Activated naive CD4-positive, alpha-beta T cell treated with anti-CD3 and anti-CD28 coated beads, Interleukin-2, amount 50 U/mL, for 72 hours (primary cell): ENCODE data around the gene ZCWPW2. TPM values are rescaled to one million over a fixed set of nuclear protein-coding genes. Genes with fewer than 3 reads are reported as not detected.

Experiments
- ATAC-seq, 2 donors: fragments of 150-1000 bp; cut with Tn5 transposase; 2 replicates each; pipeline ENCODE4 v1.10.0; 2021; ENCODE audit warnings: mild to moderate bottlenecking in 2 of 2, moderate library complexity in 2 of 2
- DNase-seq, 2 donors: peaks; one replicate each; pipeline ENCODE4 v3.0.0; 2021 to 2022; ENCODE audit warnings: low spot score in 2 of 2
- H3K27ac Mint-ChIP-seq, 2 donors: one replicate each; pipeline ENCODE4 v1.8.0; 2022; ENCODE audit warnings: mild to moderate bottlenecking in 2 of 2, mixed read lengths in 2 of 2
- H3K36me3 Mint-ChIP-seq, 2 donors: one replicate each; pipeline ENCODE4 v1.8.0; 2022; ENCODE audit warnings: mixed read lengths in 2 of 2
- H3K9me3 Mint-ChIP-seq, 2 donors: one replicate each; pipeline ENCODE4 v1.8.0; 2022; ENCODE audit warnings: mixed read lengths in 2 of 2
- total RNA-seq, 2 donors: library from RNA; stranded (reverse); gene quantifications; one replicate each; pipeline ENCODE4 v1.2.3, GENCODE V29; 2022

The ZCWPW2 gene
- total RNA-seq, 2 donors from 2014 or later = 0.45 TPM; not detected in 1

- ATAC-seq (no peak), DNase-seq (no peak)
- no peak overlapping the region for H3K27ac Mint-ChIP-seq
- H3K9me3 Mint-ChIP-seq = no peaks in the 10 kb centered on the region
- H3K36me3 Mint-ChIP-seq = no peaks in the 10 kb centered on the region
Observed at GRCh38 chr3:28504976-28505375, 156.5 kb downstream of the ZCWPW2 start.

- no peaks in the 10 kb centered on the region for H3K36me3 Mint-ChIP-seq
- ATAC-seq = no peak
- no peaks in the 10 kb centered on the region for H3K9me3 Mint-ChIP-seq
- DNase-seq = no peak
- H3K27ac Mint-ChIP-seq = no peak overlapping the region
Observed at GRCh38 chr3:28521663-28522062, 173.1 kb downstream of the ZCWPW2 start.

DNA sequence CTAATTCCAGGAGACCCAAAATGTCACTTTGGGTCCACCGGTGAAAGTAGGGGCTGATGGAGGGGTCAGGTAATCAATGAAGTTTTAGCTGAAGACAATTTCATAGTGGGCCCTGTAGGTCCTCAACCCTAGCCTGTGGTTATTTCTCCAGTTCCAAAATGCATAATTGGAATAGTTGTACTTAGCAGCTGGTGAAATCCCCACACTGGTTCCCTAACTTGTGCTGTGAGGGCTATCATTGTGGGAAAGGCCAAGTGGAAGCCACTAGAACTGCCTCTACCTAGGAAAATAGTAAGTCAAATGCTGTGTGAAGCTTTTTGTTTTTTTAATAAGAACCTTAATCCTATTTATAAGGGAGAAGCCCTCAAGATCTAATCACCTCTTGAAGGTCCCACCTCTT lies 193.8 kb downstream of the ZCWPW2 start:
- H3K36me3 Mint-ChIP-seq = peaks cover 6 to 10% of the 10 kb centered on the region in 2 donors
- no peak overlapping the region for H3K27ac Mint-ChIP-seq
- ATAC-seq = no peak

DNA sequence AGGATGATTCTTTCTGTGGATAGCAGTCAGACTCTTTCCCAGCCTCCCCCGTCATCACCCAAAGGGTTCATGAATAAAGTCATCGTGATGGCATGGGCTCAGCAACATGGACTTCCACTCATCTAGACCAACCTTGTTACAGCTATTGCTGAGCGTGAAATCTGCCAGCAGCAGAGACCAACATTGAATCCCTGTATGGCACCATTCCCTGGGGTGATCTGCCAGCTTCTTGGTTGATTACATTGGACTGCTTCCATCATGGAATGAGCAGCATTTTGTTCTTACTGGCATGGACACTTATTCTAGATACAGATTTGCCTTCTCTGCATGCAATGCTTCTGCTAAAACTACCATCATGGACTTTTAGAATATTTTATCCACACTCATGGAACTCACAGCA lies 195.7 kb downstream of the ZCWPW2 start:
- peaks cover 6 to 10% of the 10 kb centered on the region in 2 donors for H3K36me3 Mint-ChIP-seq
- DNase-seq (no peak), ATAC-seq (no peak)
- H3K9me3 Mint-ChIP-seq = peaks cover 9 to 17% of the 10 kb centered on the region in 2 donors
- no peak overlapping the region for H3K27ac Mint-ChIP-seq

More for the DNA sequence above, 193.8 kb downstream of the ZCWPW2 start:
- H3K9me3 Mint-ChIP-seq = peaks cover 9 to 17% of the 10 kb centered on the region in 2 donors
- DNase-seq = no peak

GRCh38 chr3:28544831-28545230 lies 196.3 kb downstream of the ZCWPW2 start:
- no peak overlapping the region for H3K27ac Mint-ChIP-seq

DNA sequence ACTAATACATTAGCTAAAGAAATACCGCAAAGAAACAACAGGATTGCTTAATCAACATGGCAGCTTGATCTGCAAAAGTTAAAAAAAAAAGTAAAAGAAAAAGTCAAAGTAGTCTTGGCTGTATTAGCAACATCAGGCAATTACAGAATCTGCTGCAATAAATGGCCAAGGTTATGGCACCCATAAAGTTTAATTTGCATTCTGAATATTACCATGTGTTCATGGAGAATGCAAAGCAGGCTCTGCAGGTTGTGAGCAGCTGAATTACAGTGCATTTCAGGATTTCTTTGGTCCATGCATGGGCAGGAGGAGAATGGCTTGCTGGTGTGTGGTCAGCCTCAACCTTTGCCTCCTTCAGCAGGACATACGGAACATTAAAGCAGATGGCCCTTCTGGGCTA lies 199.2 kb downstream of the ZCWPW2 start:
- DNase-seq = no peak
- no peak for ATAC-seq
- H3K9me3 Mint-ChIP-seq = peaks cover 0 to 11% of the 10 kb centered on the region in 2 donors

More at GRCh38 chr3:28544831-28545230, 196.3 kb downstream of the ZCWPW2 start:
- Mint-ChIP-seq H3K9me3 (peaks cover 9 to 16% of the 10 kb centered on the region in 2 donors), H3K36me3 (peaks cover 6 to 8% of the 10 kb centered on the region in 2 donors)
- DNase-seq (no peak), ATAC-seq (no peak)

DNA sequence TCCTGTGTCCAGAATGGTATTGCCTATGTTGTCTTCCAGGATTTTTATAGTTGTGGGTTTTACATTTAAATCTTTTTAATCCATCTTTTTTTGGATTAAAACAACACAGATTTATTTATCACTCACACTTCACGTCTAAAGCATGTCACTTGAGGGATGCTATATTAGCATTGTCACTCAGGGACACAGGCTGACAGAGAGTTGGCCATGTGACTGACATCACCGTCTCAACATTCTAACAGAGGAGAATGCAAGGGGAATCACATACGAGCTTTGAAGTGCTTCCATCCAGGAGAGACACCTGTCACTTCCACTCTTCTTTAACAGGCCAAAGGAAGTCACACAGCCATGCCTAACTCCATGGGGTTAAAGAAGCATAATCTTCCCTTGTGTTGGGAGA lies 204.7 kb downstream of the ZCWPW2 start:
- no peaks in the 10 kb centered on the region for H3K36me3 Mint-ChIP-seq
- DNase-seq (no peak), ATAC-seq (no peak)
- H3K27ac Mint-ChIP-seq = no peak overlapping the region
- H3K9me3 Mint-ChIP-seq = peaks cover 4 to 10% of the 10 kb centered on the region in 2 donors

More for the DNA sequence above, 199.2 kb downstream of the ZCWPW2 start:
- no peaks in the 10 kb centered on the region for H3K36me3 Mint-ChIP-seq
- H3K27ac Mint-ChIP-seq = no peak overlapping the region

DNA sequence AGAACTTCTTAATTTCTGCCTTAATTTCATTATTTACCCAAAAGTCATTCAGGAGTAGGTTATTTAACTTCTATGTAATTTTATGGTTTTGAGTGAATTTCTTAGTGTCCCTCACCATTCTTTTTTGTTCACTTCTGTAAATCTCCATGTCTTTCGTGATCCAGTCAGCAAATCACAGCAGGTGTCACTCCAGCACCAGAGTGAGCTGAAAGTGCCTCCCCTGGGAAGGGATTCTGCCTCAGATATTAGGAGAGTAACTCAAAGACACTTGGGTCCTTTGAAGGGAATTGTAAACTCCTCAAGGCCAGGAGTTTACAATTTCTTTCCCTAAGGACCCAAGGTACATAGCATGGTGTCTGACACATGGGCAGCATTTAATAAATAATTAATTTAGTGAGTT lies 207.7 kb downstream of the ZCWPW2 start:
- DNase-seq (no peak), ATAC-seq (no peak)
- Mint-ChIP-seq H3K27ac (no peak overlapping the region), H3K9me3 (peaks cover 4% of the 10 kb centered on the region in 2 donors), H3K36me3 (no peaks in the 10 kb centered on the region)

DNA sequence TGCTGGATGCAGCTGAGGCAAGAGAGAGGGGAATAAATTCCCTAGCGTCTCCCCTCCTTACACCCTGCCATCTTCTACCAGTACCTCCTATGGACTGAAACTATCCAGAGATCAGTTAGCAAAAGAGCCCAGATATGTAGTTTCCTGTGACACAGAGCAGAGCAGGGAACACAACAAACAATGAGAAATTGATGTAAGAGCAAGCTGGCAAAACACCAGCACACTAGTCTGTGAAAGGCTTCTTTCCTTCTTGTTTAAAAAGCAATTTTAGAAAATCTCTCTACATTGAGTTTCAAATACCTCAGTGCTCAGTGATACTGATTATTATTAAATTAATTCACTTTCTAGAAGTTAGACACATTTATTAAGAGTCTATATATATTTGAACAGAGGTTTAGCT lies 215.7 kb downstream of the ZCWPW2 start:
- no peaks in the 10 kb centered on the region for H3K9me3 Mint-ChIP-seq
- no peaks in the 10 kb centered on the region for H3K36me3 Mint-ChIP-seq
- no peak overlapping the region for H3K27ac Mint-ChIP-seq
- DNase-seq (no peak), ATAC-seq (no peak)

DNA sequence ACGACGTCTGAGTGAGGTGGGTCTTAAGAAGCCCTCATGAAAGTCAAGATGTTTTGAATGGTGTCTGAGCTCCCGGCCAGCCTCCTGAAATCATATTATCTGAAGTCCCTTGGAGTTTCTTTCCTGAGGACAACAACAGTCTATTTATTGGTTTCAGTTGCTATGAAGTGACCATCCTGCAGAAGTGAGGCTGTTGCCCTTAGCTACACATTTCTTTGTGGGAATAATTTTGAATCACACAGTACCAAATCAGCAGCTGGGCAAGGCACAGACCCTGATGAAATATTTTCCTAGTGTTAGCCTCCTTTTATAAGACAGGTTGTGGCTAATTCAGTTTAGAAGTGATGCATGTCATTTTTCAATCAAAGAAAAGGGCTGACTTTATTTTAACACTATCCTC lies 220.8 kb downstream of the ZCWPW2 start:
- ATAC-seq (no peak), DNase-seq (no peak)
- Mint-ChIP-seq H3K27ac (no peak overlapping the region), H3K9me3 (no peaks in the 10 kb centered on the region), H3K36me3 (no peaks in the 10 kb centered on the region)

- Mint-ChIP-seq H3K36me3 (peaks cover 0 to 8% of the 10 kb centered on the region in 2 donors), H3K9me3 (no peaks in the 10 kb centered on the region)
Observed at GRCh38 chr3:28574036-28574435, 225.5 kb downstream of the ZCWPW2 start.

GRCh38 chr3:28575100-28575745 lies 226.7 kb downstream of the ZCWPW2 start:
- DNase-seq = no peak
- peak in 1 of 2 donors; percentile 24 for ATAC-seq
- H3K36me3 Mint-ChIP-seq = peaks cover 0 to 8% of the 10 kb centered on the region in 2 donors
- H3K9me3 Mint-ChIP-seq = no peaks in the 10 kb centered on the region
- H3K27ac Mint-ChIP-seq = no peak overlapping the region

More at GRCh38 chr3:28574036-28574435, 225.5 kb downstream of the ZCWPW2 start:
- ATAC-seq (no peak), DNase-seq (no peak)
- H3K27ac Mint-ChIP-seq = no peak overlapping the region

Other genes starting within 250 kb of the ZCWPW2 start
- gene CMC1, start 107.1 kb upstream of the ZCWPW2 start, total RNA-seq = 10 to 100 TPM; 20.7 to 26.8 TPM
- 10 to 100 TPM; 21.8 to 62.1 TPM for gene AZI2, start 103 bp downstream of the ZCWPW2 start, total RNA-seq